LNCAP (cell line): ENCODE data around the gene MATN4.

ENCODE experiments used
- CTCF ChIP-seq: fragments of 450-650 bp; IDR thresholded peaks from 2 replicates; pipeline ENCODE4 v1.5.1; 2017; ENCODE audit warnings: mild to moderate bottlenecking

MATN4 gene

GRCh38 chr20:45247865-45248264, 60.2 kb downstream of the MATN4 start:
- no peak for TF ChIP-seq CTCF

- no peak for TF ChIP-seq CTCF
Observed at GRCh38 chr20:45246109-45246508, 62.0 kb downstream of the MATN4 start.
